H9 (cell line): ENCODE data around the gene MAGEE1. TPM values are rescaled to one million over a fixed set of nuclear protein-coding genes. Genes with fewer than 3 reads are reported as not detected.

Source experiments
- DNase-seq: peaks from one replicate; pipeline ENCODE4 v3.0.0-alpha.2; 2017
- H2AFZ ChIP-seq: one replicate; pipeline ENCODE4 v1.6.1; 2013; ENCODE audit warnings: mild to moderate bottlenecking, low read length, control low read depth, moderate library complexity
- H2AK5ac ChIP-seq: 2 replicates; pipeline ENCODE4 v1.6.1; 2013; ENCODE audit warnings: low read length, control low read depth, mixed read lengths; ENCODE audit not compliant: insufficient read length
- H2BK120ac ChIP-seq: one replicate; pipeline ENCODE4 v1.6.1; 2013; ENCODE audit warnings: low read depth, mild to moderate bottlenecking, low read length, control low read depth, inconsistent platforms; ENCODE audit not compliant: poor library complexity, severe bottlenecking
- H2BK12ac ChIP-seq: 2 replicates; pipeline ENCODE4 v1.6.1; 2013; ENCODE audit warnings: low read length, control low read depth, mixed read lengths, low read depth; ENCODE audit not compliant: insufficient read length
- H2BK15ac ChIP-seq: 2 replicates; pipeline ENCODE4 v1.6.1; 2013; ENCODE audit warnings: low read depth, low read length, control low read depth
- H2BK20ac ChIP-seq: one replicate; pipeline ENCODE4 v1.6.1; 2013; ENCODE audit warnings: low read depth, mild to moderate bottlenecking, low read length, control low read depth, inconsistent platforms; ENCODE audit not compliant: poor library complexity, severe bottlenecking
- H2BK5ac ChIP-seq: 2 replicates; pipeline ENCODE4 v1.6.1; 2013; ENCODE audit warnings: low read length, control low read depth, mixed read lengths; ENCODE audit not compliant: insufficient read length
- H3K14ac ChIP-seq: 2 replicates; pipeline ENCODE4 v1.6.1; 2013; ENCODE audit warnings: low read length, control low read depth; ENCODE audit not compliant: insufficient read depth
- H3K18ac ChIP-seq: 2 replicates; pipeline ENCODE4 v1.6.1; 2013; ENCODE audit warnings: low read depth, mild to moderate bottlenecking, mixed read lengths, low read length, control low read depth; ENCODE audit not compliant: insufficient read length
- H3K23ac ChIP-seq: 2 replicates; pipeline ENCODE4 v1.6.1; 2013; ENCODE audit warnings: low read length, control low read depth, mixed read lengths, low read depth; ENCODE audit not compliant: insufficient read length
- H3K23me2 ChIP-seq: 2 replicates; pipeline ENCODE4 v1.6.1; 2013; ENCODE audit warnings: low read depth, mild to moderate bottlenecking, mixed read lengths, low read length, control low read depth; ENCODE audit not compliant: insufficient read length, poor library complexity, severe bottlenecking
- H3K27ac ChIP-seq: 2 replicates; pipeline ENCODE4 v1.5.1; 2013; ENCODE audit warnings: low read length, control low read depth, mixed read lengths, low read depth; ENCODE audit not compliant: insufficient read length
- H3K27me3 ChIP-seq: 2 replicates; pipeline ENCODE4 v1.6.1; 2013; ENCODE audit warnings: low read length, control low read depth, inconsistent platforms; ENCODE audit not compliant: insufficient read depth
- H3K4ac ChIP-seq: 2 replicates; pipeline ENCODE4 v1.6.1; 2013; ENCODE audit warnings: low read depth, mild to moderate bottlenecking, control low read depth, inconsistent platforms, low read length, moderate library complexity
- H3K4me1 ChIP-seq: 2 replicates; pipeline ENCODE4 v1.6.1; 2013; ENCODE audit warnings: low read length, control low read depth, inconsistent platforms; ENCODE audit not compliant: insufficient read depth
- H3K4me2 ChIP-seq: 2 replicates; pipeline ENCODE4 v1.6.1; 2013; ENCODE audit warnings: low read length, control low read depth, mixed read lengths; ENCODE audit not compliant: insufficient read length, insufficient read depth
- H3K56ac ChIP-seq: 2 replicates; pipeline ENCODE4 v1.6.1; 2013; ENCODE audit warnings: low read depth, mild to moderate bottlenecking, mixed read lengths, low read length, control low read depth; ENCODE audit not compliant: insufficient read length
- H3K79me1 ChIP-seq: 2 replicates; pipeline ENCODE4 v1.6.1; 2013; ENCODE audit warnings: low read depth, mild to moderate bottlenecking, moderate library complexity, low read length, control low read depth, inconsistent platforms; ENCODE audit not compliant: insufficient read depth, poor library complexity, severe bottlenecking
- H3K79me2 ChIP-seq: 2 replicates; pipeline ENCODE4 v1.6.1; 2013; ENCODE audit warnings: low read length, control low read depth, inconsistent platforms; ENCODE audit not compliant: insufficient read depth
- H3K9ac ChIP-seq: 2 replicates; pipeline ENCODE4 v1.6.1; 2013; ENCODE audit warnings: low read length, control low read depth, mixed read lengths; ENCODE audit not compliant: insufficient read length; ENCODE audit errors: extremely low read depth
- H3K9me3 ChIP-seq: one replicate; pipeline ENCODE4 v1.6.1; 2013; ENCODE audit warnings: low read depth, low read length, inconsistent platforms; ENCODE audit not compliant: control insufficient read depth
- H3T11ph ChIP-seq: one replicate; pipeline ENCODE4 v1.6.1; 2013; ENCODE audit warnings: mild to moderate bottlenecking, low read length, control low read depth, inconsistent platforms
- H4K20me1 ChIP-seq: one replicate; pipeline ENCODE4 v1.6.1; 2013; ENCODE audit not compliant: control insufficient read depth, insufficient read length, insufficient read depth
- H4K5ac ChIP-seq: 2 replicates; pipeline ENCODE4 v1.6.1; 2013; ENCODE audit warnings: low read depth, mild to moderate bottlenecking, mixed read lengths, low read length, control low read depth; ENCODE audit not compliant: insufficient read length
- H4K8ac ChIP-seq: replicated peaks from 2 replicates; pipeline ENCODE4 v1.6.1; 2013; ENCODE audit warnings: low read length, control low read depth, mixed read lengths, low read depth; ENCODE audit not compliant: insufficient read length
- H4K91ac ChIP-seq: 2 replicates; pipeline ENCODE4 v1.6.1; 2013; ENCODE audit warnings: low read depth, mild to moderate bottlenecking, moderate library complexity, mixed read lengths, low read length, control low read depth; ENCODE audit not compliant: insufficient read length
- H3K27ac Mint-ChIP-seq, 3 experiments: 2 replicates in 2 of 3; 3 replicates in 1 of 3; pipeline ENCODE4 v1.8.0; 2020 to 2021; ENCODE audit warnings: mixed read lengths in 3 of 3, mild to moderate bottlenecking in 1 of 3, moderate library complexity in 1 of 3
- H3K27me3 Mint-ChIP-seq: 2 replicates; pipeline ENCODE4 v1.8.0; 2021; ENCODE audit warnings: low read depth, mild to moderate bottlenecking, moderate library complexity, mixed read lengths
- H3K36me3 Mint-ChIP-seq, 3 experiments: 2 replicates in 2 of 3; 3 replicates in 1 of 3; pipeline ENCODE4 v1.8.0; 2020 to 2021; ENCODE audit warnings: low read depth in 3 of 3, mixed read lengths in 3 of 3; ENCODE audit not compliant: insufficient read depth in 1 of 3
- H3K4me1 Mint-ChIP-seq, 2 experiments: 2 replicates each; pipeline ENCODE4 v1.8.0; 2020; ENCODE audit warnings: mixed read lengths in 2 of 2
- H3K4me3 Mint-ChIP-seq, 2 experiments: 2 replicates in 1 of 2; 3 replicates in 1 of 2; pipeline ENCODE4 v1.8.0; 2020 to 2021; ENCODE audit warnings: mild to moderate bottlenecking in 2 of 2, mixed read lengths in 2 of 2, moderate library complexity in 1 of 2
- H3K9me3 Mint-ChIP-seq, 2 experiments: 2 replicates in 1 of 2; 3 replicates in 1 of 2; pipeline ENCODE4 v1.8.0; 2020; ENCODE audit warnings: mild to moderate bottlenecking in 2 of 2, mixed read lengths in 2 of 2, moderate library complexity in 1 of 2
- CTCF ChIP-seq: fragments of 200-600 bp; sonication (generic); conservative IDR thresholded peaks from 3 replicates; pipeline ENCODE4 v1.8.0; 2021; ENCODE audit warnings: antibody characterized with exemption, mild to moderate bottlenecking
- WGBS: extraction: QIAGEN DNeasy Blood & Tissue Kit; methylation state at CpG from one replicate; pipeline ENCODE4 v1.1.7; 2013; ENCODE audit warnings: missing lambda C conversion rate, low lambda C conversion rate, mixed read lengths; ENCODE audit not compliant: insufficient read length; ENCODE audit errors: extremely low coverage; 5-methylcytosine and 5-hydroxymethylcytosine counted together
- total RNA-seq: library from RNA; stranded (reverse); gene quantifications from 2 replicates; pipeline ENCODE4 v1.2.1, GENCODE V29; 2021

MAGEE1 gene
- total RNA-seq, 1 experiment from 2014 or later = 4.2 TPM

- H2BK12ac ChIP-seq = no peak overlapping the region
- H3K56ac ChIP-seq = no peak overlapping the region
- H2AFZ ChIP-seq = no peak overlapping the region
- no peak overlapping the region for H2BK5ac ChIP-seq
- Mint-ChIP-seq H3K9me3 (peaks cover 50 to 76% of the 10 kb centered on the region in 2 experiments), H3K4me3 (no peak overlapping the region), H3K36me3 (peaks cover 0 to 4% (median 3%) of the 10 kb centered on the region in 3 experiments; a peak in 5 of 7 replicates), H3K4me1 (peaks cover 23 to 26% of the 10 kb centered on the region in 2 experiments), H3K27ac (no peak overlapping the region; a peak in 1 of 7 replicates), H3K27me3 (no peaks in the 10 kb centered on the region; the same call in 1 of the 2 replicates)
- no peak overlapping the region for H3K4me2 ChIP-seq
- no peak overlapping the region for H4K5ac ChIP-seq
- H3K27me3 ChIP-seq = no peaks in the 10 kb centered on the region
- no peaks in the 10 kb centered on the region for H3K79me1 ChIP-seq
- no peaks in the 10 kb centered on the region for H4K20me1 ChIP-seq
- no peak overlapping the region for H2BK120ac ChIP-seq
- H3K23ac ChIP-seq = no peak overlapping the region
- peaks cover 10% of the 10 kb centered on the region for H3K9me3 ChIP-seq
- no peak overlapping the region for H3K9ac ChIP-seq
- no peak overlapping the region for H3T11ph ChIP-seq
- H2AK5ac ChIP-seq = no peak overlapping the region
- no peak overlapping the region for H4K91ac ChIP-seq
- H3K4ac ChIP-seq = no peak overlapping the region
- H3K23me2 ChIP-seq = no peaks in the 10 kb centered on the region
- H3K79me2 ChIP-seq = no peaks in the 10 kb centered on the region
- H2BK20ac ChIP-seq = no peak overlapping the region
- no peak overlapping the region for H3K27ac ChIP-seq
- no peak overlapping the region for H3K18ac ChIP-seq
- H3K4me1 ChIP-seq = no peaks in the 10 kb centered on the region; the same call in 1 of the 2 replicates
- DNase-seq = peak; percentile 30
- no peak overlapping the region for H3K14ac ChIP-seq
- peak; percentile 65 for TF ChIP-seq CTCF
- WGBS = no CpG with 5 or more reads among the region's 3 CpGs
- H4K8ac ChIP-seq = no peak overlapping the region
- no peak overlapping the region for H2BK15ac ChIP-seq
These were observed 27.0 kb downstream of the MAGEE1 start for GRCh38 chrX:76454456-76454927.
